Stimulated activated CD8-positive, alpha-beta memory T cell treated with anti-CD3 and anti-CD28 coated beads, Interleukin-12 subunit alpha, Interleukin-12 subunit beta, amount 100 ng/mL, for 24 hours (primary cell): ENCODE measurements around the gene SMYD4.
"Not testable (repeated sequence)": the region's sequence is repeated elsewhere in the genome, so short reads cannot be mapped to it uniquely, and the experiment has no call there.

Source experiments
- DNase-seq: peaks from one replicate; pipeline ENCODE4 v3.0.0-alpha.2; 2020; ENCODE audit errors: extremely low read depth

SMYD4 gene

DNA sequence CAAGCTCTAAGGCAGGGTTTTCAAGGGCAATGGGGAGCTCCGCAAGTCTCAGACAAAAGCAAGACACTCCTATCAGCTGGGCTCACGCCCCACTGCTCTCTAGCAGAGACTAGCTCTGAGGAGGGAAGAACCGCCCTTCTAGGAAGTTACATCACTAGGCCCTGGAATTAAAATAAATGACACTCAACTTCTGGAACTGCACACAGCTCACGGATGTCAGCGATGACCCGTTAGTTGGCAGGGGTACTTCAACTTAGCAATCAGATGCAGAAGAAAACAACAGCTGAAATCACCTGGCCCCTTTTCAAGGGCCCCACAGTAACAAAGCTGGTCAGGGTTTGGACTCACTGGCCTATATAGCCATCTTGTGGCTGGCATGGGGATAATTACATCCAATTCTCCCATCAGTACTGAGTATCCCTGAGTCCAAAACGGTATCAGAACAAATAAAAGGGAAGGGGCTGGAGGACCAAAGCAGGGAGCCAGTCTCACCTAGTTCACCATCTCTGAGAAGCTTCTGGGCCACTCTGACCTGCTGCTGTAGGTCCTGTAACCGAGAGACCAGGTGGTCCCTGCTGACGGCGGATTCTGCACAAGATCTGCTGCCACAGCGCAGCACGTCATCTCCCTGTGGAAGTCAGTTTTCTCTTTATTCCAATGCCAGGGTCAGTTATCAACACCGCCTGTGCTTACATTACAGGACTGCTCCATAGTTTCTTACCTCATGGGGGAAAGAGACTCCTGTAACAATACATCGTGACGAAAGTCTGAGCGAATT, 45.7 kb downstream of the SMYD4 start:
- DNase-seq: no peak

DNA sequence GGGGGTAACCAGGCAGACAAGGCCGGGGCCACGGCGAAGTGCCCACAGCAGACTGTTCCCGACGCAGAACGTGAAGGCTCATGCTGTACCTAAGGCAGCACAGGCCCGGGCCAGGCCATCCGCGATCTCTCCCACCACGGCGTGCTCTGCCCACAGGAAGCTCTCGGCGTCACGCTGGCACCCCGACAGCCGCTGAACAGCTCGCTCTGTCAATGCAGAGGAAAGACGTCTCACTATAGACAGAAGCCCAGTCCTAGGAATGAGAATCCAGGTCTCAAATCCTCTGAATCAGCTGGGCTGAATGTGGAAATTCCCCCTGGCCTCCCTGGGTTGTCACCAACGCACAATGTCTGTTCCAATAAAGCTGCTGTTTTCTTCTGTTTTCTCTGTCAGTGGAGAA, 46.4 kb downstream of the SMYD4 start:
- DNase-seq: no peak

DNA sequence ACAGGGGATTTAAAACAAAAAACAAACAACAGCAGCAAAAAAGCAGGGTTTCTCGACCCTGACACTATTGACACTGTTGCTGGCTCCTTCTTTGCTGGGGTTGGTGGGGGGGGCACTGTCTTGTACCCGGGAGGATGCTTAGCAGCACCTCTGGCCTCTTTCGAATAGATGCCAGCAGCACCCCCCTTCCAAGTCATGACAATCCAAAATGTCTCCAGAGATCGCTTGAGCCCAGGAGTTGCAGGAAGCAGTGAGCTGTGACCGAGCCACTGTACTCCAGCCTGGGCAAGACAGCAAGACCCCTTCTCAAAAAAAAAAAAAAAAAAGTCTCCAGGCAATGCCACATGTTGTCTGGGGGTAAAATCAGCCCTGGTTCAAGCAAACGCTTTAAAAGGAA, 47.5 kb downstream of the SMYD4 start:
- DNase-seq: no peak

DNA sequence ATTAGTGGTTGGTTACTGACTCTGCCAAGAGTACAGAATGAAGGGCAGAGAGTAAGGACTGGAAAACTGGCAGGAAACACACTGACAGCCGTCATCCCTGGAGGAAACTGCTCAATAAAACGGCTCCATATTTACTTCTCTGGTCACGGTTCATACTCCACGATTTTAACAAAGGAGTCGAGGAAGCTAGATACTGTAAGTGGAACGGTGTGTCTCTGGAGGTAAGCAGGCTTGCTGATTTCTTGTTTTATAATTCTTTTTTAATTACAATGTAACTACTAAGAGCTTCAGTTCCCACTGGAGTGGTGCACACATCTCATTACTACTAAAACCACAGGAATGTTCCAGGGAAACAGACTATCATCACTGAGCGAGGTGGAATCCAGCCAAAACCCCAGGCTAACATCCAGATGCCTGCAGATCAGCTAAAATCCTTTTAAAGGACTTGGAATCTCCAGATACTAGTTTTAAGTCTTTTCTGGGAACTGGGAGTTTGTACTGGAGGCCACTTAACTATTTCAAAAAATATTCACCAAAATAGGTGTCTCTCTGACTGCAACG, 50.1 kb downstream of the SMYD4 start:
- DNase-seq: no peak

GRCh38 chr17:1776857-1777256, 52.8 kb downstream of the SMYD4 start:
- DNase-seq: no peak

DNA sequence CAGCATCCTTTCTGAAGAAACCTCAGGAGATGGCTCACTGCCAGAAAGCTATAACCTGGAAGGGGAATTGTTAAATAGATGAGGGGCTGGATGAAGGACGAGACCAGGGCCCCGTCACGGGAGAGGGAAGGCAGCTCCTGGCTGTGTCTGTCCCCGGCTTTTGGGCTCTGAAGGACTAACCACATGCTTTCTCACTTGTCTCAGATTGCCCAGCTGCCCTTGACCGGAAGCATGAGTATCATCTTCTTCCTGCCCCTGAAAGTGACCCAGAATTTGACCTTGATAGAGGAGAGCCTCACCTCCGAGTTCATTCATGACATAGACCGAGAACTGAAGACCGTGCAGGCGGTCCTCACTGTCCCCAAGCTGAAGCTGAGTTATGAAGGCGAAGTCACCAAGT, 53.4 kb downstream of the SMYD4 start:
- DNase-seq: no peak

- DNase-seq: no peak
Observed at GRCh38 chr17:1774390-1775176, 55.1 kb downstream of the SMYD4 start.

- DNase-seq: no peak
Observed at GRCh38 chr17:1773696-1774181, 56.0 kb downstream of the SMYD4 start.

GRCh38 chr17:1773000-1773695, 56.6 kb downstream of the SMYD4 start:
- DNase-seq: not testable (repeated sequence)

- no peak for DNase-seq
Observed at GRCh38 chr17:1769822-1770477, 59.8 kb downstream of the SMYD4 start.

- DNase-seq: no peak
Observed at GRCh38 chr17:1767358-1767757, 62.3 kb downstream of the SMYD4 start.

DNA sequence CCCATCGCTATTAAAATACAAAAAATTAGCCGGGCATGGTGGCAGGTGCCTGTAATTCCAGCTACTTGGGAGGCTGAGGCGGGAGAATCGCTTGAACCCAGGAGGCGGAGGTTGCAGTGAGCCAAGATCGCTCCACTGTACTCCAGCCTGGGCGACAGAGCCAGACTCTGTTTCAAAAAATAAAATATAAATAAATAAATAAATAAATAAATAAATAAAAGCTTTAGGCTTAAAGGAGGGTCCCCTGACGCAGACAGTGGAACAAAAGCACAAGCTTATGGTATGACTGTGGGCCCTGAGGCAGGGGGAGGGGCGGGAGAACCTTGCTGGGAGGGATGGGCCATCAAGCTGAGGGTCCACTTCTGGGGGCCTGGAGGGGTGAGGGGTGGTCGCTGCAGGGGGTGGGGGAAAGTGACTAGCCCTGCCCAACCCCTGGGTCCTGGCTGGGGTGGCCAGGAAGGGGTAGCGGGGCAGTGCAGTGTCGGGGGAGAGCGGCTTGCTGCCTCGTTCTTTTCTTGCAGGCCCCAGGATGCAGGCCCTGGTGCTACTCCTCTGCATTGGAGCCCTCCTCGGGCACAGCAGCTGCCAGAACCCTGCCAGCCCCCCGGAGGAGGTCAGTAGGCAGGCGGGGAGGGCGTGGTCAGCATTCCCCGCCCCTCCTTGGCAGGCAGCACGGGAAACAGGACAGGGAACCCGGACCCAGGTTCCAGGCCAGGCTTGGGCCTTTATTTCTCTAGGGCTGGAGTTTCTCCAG, 63.1 kb downstream of the SMYD4 start:
- DNase-seq: no peak

GRCh38 chr17:1765576-1765975, 64.1 kb downstream of the SMYD4 start:
- DNase-seq: no peak

DNA sequence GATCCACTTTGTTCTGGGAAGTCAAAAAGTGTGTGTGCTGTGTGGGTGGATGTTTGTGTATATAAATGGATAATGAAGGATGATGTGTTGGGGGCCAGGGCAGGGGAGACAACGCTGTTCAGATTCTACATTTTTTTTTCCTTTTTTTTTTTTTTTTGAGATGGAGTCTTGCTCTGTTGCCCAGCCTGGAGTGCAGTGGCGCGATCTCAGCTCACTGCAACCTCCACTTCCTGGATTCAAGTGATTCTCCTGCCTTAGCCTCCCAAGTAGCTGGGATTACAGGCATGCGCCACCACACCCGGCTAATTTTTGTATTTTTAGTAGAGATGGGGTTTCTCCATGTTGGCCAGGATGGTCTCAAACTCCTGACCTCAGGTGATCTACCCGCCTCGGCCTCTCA, 65.0 kb downstream of the SMYD4 start:
- not testable (repeated sequence) for DNase-seq

- no peak for DNase-seq
Observed at GRCh38 chr17:1764284-1764683, 65.4 kb downstream of the SMYD4 start.

DNA sequence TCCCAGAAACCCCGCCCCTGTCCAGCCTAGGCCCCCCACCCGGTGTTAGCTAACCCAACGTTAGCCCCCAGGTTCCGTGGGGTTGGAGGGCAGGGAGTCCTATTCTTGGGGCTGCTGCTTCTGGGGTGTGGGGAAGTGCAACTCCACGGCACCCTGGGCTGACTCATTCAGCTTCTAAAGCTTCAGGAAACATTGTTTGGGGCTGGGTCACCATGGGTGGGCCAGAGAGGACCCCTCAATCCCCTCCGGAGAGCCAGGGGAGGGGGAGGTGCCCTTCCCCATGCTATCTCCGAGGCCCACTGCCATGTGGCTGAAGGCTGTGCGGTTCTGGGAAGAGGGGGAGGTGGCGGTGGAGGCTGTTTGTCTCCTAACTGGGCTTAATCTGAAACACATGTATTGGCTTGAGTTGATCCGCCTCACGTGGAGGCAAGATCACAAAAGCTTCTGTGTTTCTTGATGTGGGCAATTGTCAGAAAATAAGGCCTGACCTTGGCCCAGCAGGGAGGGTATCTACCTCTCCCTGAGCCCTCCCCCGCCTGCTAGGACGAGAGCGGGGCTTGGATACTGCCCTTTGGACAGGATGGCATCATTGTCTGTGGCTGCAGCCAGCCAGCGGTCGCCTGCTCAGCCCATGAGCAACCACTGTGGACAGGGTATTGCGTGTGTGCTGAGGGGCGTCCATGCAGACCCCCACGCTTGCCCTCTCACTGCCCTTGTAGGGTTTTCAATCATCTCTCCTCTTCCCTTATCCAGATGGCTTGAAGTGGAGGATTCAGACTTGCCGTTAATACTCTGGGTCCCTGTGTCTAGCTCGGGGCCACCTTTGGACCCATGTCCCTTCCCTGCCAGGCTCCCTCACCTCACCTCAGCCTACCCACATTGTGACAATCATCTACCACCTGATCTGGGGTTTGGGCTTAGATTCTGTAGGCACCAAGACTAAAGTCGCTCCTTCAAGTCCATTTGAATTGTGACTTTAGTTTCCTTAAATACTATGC, 66.5 kb downstream of the SMYD4 start:
- no peak for DNase-seq

DNA sequence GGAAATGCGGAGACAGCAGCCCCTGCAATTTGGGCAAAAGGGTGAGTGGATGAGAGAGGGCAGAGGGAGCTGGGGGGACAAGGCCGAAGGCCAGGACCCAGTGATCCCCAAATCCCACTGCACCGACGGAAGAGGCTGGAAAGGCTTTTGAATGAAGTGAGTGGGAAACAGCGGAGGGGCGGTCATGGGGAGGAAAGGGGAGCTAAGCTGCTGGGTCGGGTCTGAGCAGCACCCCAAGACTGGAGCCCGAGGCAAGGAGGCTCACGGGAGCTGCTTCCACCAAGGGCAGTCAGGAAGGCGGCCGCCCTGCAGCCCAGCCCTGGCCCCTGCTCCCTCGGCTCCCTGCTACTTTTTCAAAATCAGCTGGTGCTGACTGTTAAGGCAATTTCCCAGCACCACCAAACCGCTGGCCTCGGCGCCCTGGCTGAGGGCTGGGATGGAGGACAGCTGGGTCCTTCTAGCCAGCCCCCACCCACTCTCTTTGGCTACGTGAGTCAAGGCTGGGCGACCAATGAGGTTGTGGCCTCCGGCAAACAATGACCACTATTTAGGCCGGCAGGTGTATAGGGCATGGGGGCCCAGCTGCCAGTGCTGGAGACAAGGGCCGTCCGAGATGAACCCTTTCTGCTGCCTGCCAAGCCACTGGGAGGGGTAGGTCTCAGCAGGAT, 67.3 kb downstream of the SMYD4 start:
- DNase-seq: no peak

GRCh38 chr17:1759529-1759928, 70.2 kb downstream of the SMYD4 start:
- DNase-seq: no peak

DNA sequence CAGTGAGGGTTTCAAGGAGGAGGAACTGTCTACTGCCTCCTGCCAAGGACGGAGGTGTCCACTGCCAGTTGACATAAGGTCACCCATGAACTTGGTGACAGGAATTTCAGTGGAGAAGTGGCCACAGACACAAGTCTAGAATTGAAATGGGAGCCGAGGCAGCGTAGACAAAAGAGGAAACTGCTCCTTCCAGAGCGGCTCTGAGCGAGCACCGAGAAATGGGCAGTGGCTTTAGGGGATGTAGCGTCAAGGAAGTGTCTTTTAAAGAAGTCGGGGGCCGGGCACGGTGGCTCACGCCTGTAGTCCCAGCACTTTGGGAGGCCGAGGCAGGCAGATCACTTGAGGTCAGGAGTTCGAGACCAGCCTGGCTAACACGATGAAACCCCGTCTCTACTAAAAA, 70.9 kb downstream of the SMYD4 start:
- DNase-seq: no peak
